ENCODE results near the gene EGFR.
A peak's percentile ranks its signal among the peaks of the same experiment; 100 is the strongest.

EGFR gene

GRCh38 chr7:55075464-55076021 is 56.7 kb downstream of the EGFR start:
- no peaks in the 10 kb centered on the region for H4K20me1 ChIP-seq (ENCODE audit: insufficient read depth)
- no peak for TF ChIP-seq CTCF (conservative IDR thresholded peaks at IDR 0.05; ENCODE audit: low read depth, low read length)
- no peaks in the 10 kb centered on the region for H3K36me3 ChIP-seq (ENCODE audit: insufficient read depth)
- peaks cover 28% of the 10 kb centered on the region for H3K4me1 ChIP-seq (ENCODE audit: low read depth, poor library complexity, severe bottlenecking)
- no peaks in the 10 kb centered on the region for H3K79me2 ChIP-seq (ENCODE audit: insufficient read depth, low read depth)
- no peak overlapping the region for H3K4me3 ChIP-seq (IDR thresholded peaks at IDR 0.05; ENCODE audit: insufficient read depth, low read depth, low read length)
- no peaks in the 10 kb centered on the region for H3K27me3 ChIP-seq (ENCODE audit: insufficient read depth, low read depth)
- peak overlapping the region; percentile 62; the same call in 1 of the 2 replicates for H3K4me2 ChIP-seq
- H3K9ac ChIP-seq: no peak overlapping the region
- no peak overlapping the region for H3K27ac ChIP-seq
- H2AFZ ChIP-seq (ENCODE audit: low read depth): no peak overlapping the region

- Histone ChIP-seq H3K27me3 (ENCODE audit: insufficient read depth, low read depth) (no peaks in the 10 kb centered on the region), H2AFZ (ENCODE audit: low read depth) (no peak overlapping the region), H3K4me1 (ENCODE audit: low read depth, poor library complexity, severe bottlenecking) (peaks cover 27% of the 10 kb centered on the region), H3K9ac (no peak overlapping the region), H3K79me2 (ENCODE audit: insufficient read depth, low read depth) (no peaks in the 10 kb centered on the region), H3K4me3 (IDR thresholded peaks at IDR 0.05; ENCODE audit: insufficient read depth, low read depth, low read length) (no peak overlapping the region), H3K4me2 (no peak overlapping the region), H3K36me3 (ENCODE audit: insufficient read depth) (no peaks in the 10 kb centered on the region), H4K20me1 (ENCODE audit: insufficient read depth) (no peaks in the 10 kb centered on the region), H3K27ac (no peak overlapping the region)
- no peak for TF ChIP-seq CTCF (conservative IDR thresholded peaks at IDR 0.05; ENCODE audit: low read depth, low read length)
Observed at GRCh38 chr7:55077561-55078410, 59.0 kb downstream of the EGFR start.

- H3K4me2 ChIP-seq: no peak overlapping the region
- H3K36me3 ChIP-seq (ENCODE audit: insufficient read depth): no peaks in the 10 kb centered on the region
- no peaks in the 10 kb centered on the region for H3K27me3 ChIP-seq (ENCODE audit: insufficient read depth, low read depth)
- H2AFZ ChIP-seq (ENCODE audit: low read depth): no peak overlapping the region
- no peak overlapping the region for H3K4me3 ChIP-seq (IDR thresholded peaks at IDR 0.05; ENCODE audit: insufficient read depth, low read depth, low read length)
- H3K4me1 ChIP-seq (ENCODE audit: low read depth, poor library complexity, severe bottlenecking): peaks cover 17% of the 10 kb centered on the region
- H3K9ac ChIP-seq: no peak overlapping the region
- H4K20me1 ChIP-seq (ENCODE audit: insufficient read depth): no peaks in the 10 kb centered on the region
- H3K27ac ChIP-seq: no peak overlapping the region
- H3K79me2 ChIP-seq (ENCODE audit: insufficient read depth, low read depth): no peaks in the 10 kb centered on the region
- TF ChIP-seq CTCF (conservative IDR thresholded peaks at IDR 0.05; ENCODE audit: low read depth, low read length): no peak
Observed at GRCh38 chr7:55078465-55079372, 59.9 kb downstream of the EGFR start.

- H3K27ac ChIP-seq: no peak overlapping the region
Observed at GRCh38 chr7:55080000-55080623, 61.3 kb downstream of the EGFR start.

More at GRCh38 chr7:55080000-55080623, 61.3 kb downstream of the EGFR start:
- Histone ChIP-seq H3K4me2 (no peak overlapping the region), H3K27me3 (ENCODE audit: insufficient read depth, low read depth) (no peaks in the 10 kb centered on the region), H3K9ac (no peak overlapping the region), H3K4me1 (ENCODE audit: low read depth, poor library complexity, severe bottlenecking) (peaks cover 5% of the 10 kb centered on the region), H4K20me1 (ENCODE audit: insufficient read depth) (no peaks in the 10 kb centered on the region), H2AFZ (ENCODE audit: low read depth) (no peak overlapping the region), H3K79me2 (ENCODE audit: insufficient read depth, low read depth) (no peaks in the 10 kb centered on the region), H3K36me3 (ENCODE audit: insufficient read depth) (no peaks in the 10 kb centered on the region), H3K4me3 (IDR thresholded peaks at IDR 0.05; ENCODE audit: insufficient read depth, low read depth, low read length) (no peak overlapping the region)
- TF ChIP-seq CTCF (conservative IDR thresholded peaks at IDR 0.05; ENCODE audit: low read depth, low read length): no peak

All from KMS-11 (cell line).